Sigmoid colon (tissue), 7 donors: ENCODE data around the gene ADCY2. TPM values are rescaled to one million over a fixed set of nuclear protein-coding genes. Genes with fewer than 3 reads are reported as not detected.
A peak's percentile ranks its signal among the peaks of the same experiment; 100 is the strongest.

ENCODE experiments used
- DNase-seq: peaks from one replicate; pipeline ENCODE4 v3.0.0-alpha.2; 2019
- H3K27ac ChIP-seq, 4 donors: fragments of 200-600 bp; sonication (generic); one replicate each; pipeline ENCODE4 v1.5.1; 2016 to 2019; ENCODE audit warnings: mild to moderate bottlenecking in 1 of 4
- H3K27me3 ChIP-seq, 3 donors: fragments of 200-600 bp; sonication (generic); one replicate each; pipeline ENCODE4 v1.5.1; 2019; ENCODE audit warnings: mild to moderate bottlenecking in 1 of 3
- H3K36me3 ChIP-seq, 4 donors: fragments of 200-600 bp; sonication (generic); one replicate each; pipeline ENCODE4 v1.5.1; 2016 to 2019
- H3K4me1 ChIP-seq, 4 donors: fragments of 200-600 bp; sonication (generic); one replicate each; pipeline ENCODE4 v1.5.1; 2017 to 2019
- H3K4me3 ChIP-seq, 4 donors: fragments of 200-600 bp; sonication (generic); one replicate each; pipeline ENCODE4 v1.5.1; 2017 to 2019; ENCODE audit warnings: mild to moderate bottlenecking in 2 of 4, moderate library complexity in 1 of 4
- H3K9me3 ChIP-seq, 4 donors: fragments of 200-600 bp in 3 of 4; sonication (generic) in 3 of 4; one replicate each; pipeline versions ENCODE4 v1.5.1 to v1.6.1; 2013 to 2019
- EP300 ChIP-seq, 4 donors: sonication (generic); formaldehyde crosslinking; IDR thresholded peaks; one replicate each; pipeline ENCODE4 v1.6.1; 2017; ENCODE audit warnings: antibody characterized with exemption in 4 of 4
- POLR2A ChIP-seq, 2 donors: fragments of 450-650 bp; IDR thresholded peaks; one replicate each; pipeline ENCODE4 v1.6.1; 2016; ENCODE audit warnings: antibody characterized with exemption in 2 of 2, mild to moderate bottlenecking in 2 of 2, moderate library complexity in 2 of 2
- POLR2AphosphoS5 ChIP-seq, 4 donors: sonication (generic); formaldehyde crosslinking; IDR thresholded peaks; one replicate each; pipeline ENCODE4 v1.6.1; 2017; ENCODE audit warnings: antibody characterized with exemption in 4 of 4
- WGBS, 2 donors: extraction: QIAGEN DNeasy Blood & Tissue Kit; methylation state at CpG; one replicate each; pipeline ENCODE4 v1.1.7; 2013; 5-methylcytosine and 5-hydroxymethylcytosine counted together
- intact Hi-C: fragments of 100-400 bp; cut with DNase I; formaldehyde crosslinking; loops from one replicate; pipeline ENCODE4 v1.15.1; 2023
- polyA plus RNA-seq, 3 donors: library from polyadenylated mRNA; stranded (reverse); fragments of 200-250 nt; gene quantifications; one replicate each; pipeline ENCODE4 v1.2.3, GENCODE V29; 2013
- total RNA-seq, 4 donors: library from RNA; depleted of rRNA; stranded (reverse); fragments of >200 nt; gene quantifications; one replicate each; pipeline ENCODE4 v1.1.0, GENCODE V29; 2016
- TF ChIP-seq, protein P1 (sequence below), 4 experiments: fragments of 450-650 bp in 3 of 4; fragments of 200-600 bp in 1 of 4; IDR thresholded peaks; one replicate each; pipeline ENCODE4 v1.5.1; 2016 to 2019; ENCODE audit warnings: antibody characterized with exemption in 4 of 4, mild to moderate bottlenecking in 3 of 4, moderate library complexity in 2 of 4
- donor health status: healthy with polysubstance abuse.
- donor health status: Bipolar disorder and iron deficiency.
- donor health status: healthy.

The ADCY2 gene
- total and polyA plus RNA-seq, 7 donors, result 0.69 to 9.5 (median 4.4) TPM

- intact Hi-C loops, result no loop called here
- Histone ChIP-seq H3K27me3 (no peaks in the 10 kb centered on the region), H3K9me3 (no peaks in the 10 kb centered on the region), H3K4me1 (peaks cover 0 to 22% (median 13%) of the 10 kb centered on the region in 4 donors), H3K36me3 (no peaks in the 10 kb centered on the region), H3K27ac (peak overlapping the region in 1 of 4 donors; percentile 15), H3K4me3 (no peak overlapping the region)
- TF ChIP-seq POLR2A (IDR thresholded peaks at IDR 0.05) (no peak), POLR2AphosphoS5 (IDR thresholded peaks at IDR 0.05) (no peak), EP300 (IDR thresholded peaks at IDR 0.05) (no peak)
- TF ChIP-seq, protein P1, sequence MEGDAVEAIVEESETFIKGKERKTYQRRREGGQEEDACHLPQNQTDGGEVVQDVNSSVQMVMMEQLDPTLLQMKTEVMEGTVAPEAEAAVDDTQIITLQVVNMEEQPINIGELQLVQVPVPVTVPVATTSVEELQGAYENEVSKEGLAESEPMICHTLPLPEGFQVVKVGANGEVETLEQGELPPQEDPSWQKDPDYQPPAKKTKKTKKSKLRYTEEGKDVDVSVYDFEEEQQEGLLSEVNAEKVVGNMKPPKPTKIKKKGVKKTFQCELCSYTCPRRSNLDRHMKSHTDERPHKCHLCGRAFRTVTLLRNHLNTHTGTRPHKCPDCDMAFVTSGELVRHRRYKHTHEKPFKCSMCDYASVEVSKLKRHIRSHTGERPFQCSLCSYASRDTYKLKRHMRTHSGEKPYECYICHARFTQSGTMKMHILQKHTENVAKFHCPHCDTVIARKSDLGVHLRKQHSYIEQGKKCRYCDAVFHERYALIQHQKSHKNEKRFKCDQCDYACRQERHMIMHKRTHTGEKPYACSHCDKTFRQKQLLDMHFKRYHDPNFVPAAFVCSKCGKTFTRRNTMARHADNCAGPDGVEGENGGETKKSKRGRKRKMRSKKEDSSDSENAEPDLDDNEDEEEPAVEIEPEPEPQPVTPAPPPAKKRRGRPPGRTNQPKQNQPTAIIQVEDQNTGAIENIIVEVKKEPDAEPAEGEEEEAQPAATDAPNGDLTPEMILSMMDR (IDR thresholded peaks at IDR 0.05), result no peak
- DNase-seq, result no peak
- WGBS, 2 donors, result 51 to 73% methylated on average over 2 of the region's 2 CpGs
Measured at GRCh38 chr5:7425830-7426229, 29.9 kb downstream of the ADCY2 start.

- H3K4me3 ChIP-seq, result no peak overlapping the region
- no peak for DNase-seq
- H3K36me3 ChIP-seq, result no peaks in the 10 kb centered on the region
- intact Hi-C loops, result no loop called here
- H3K27ac ChIP-seq, result peak overlapping the region in 1 of 4 donors; percentile 15
- WGBS, 2 donors, result 82 to 85% methylated on average over 4 of the region's 4 CpGs
- H3K4me1 ChIP-seq, result peaks cover 0 to 22% (median 13%) of the 10 kb centered on the region in 4 donors
- H3K27me3 ChIP-seq, result no peaks in the 10 kb centered on the region
- H3K9me3 ChIP-seq, result no peaks in the 10 kb centered on the region
- no peak for TF ChIP-seq EP300 (IDR thresholded peaks at IDR 0.05)
- no peak for TF ChIP-seq POLR2A (IDR thresholded peaks at IDR 0.05)
- TF ChIP-seq, protein P1 (IDR thresholded peaks at IDR 0.05), result no peak
- no peak for TF ChIP-seq POLR2AphosphoS5 (IDR thresholded peaks at IDR 0.05)
Measured at GRCh38 chr5:7426284-7426683, 30.3 kb downstream of the ADCY2 start.

- TF ChIP-seq POLR2A (IDR thresholded peaks at IDR 0.05) (no peak), POLR2AphosphoS5 (IDR thresholded peaks at IDR 0.05) (no peak), EP300 (IDR thresholded peaks at IDR 0.05) (no peak)
- TF ChIP-seq, protein P1 (IDR thresholded peaks at IDR 0.05), result no peak
- H3K27me3 ChIP-seq, result no peaks in the 10 kb centered on the region
- H3K27ac ChIP-seq, result no peak overlapping the region
- DNase-seq, result no peak
- H3K9me3 ChIP-seq, result no peaks in the 10 kb centered on the region
- 93 to 94% methylated on average over 6 of the region's 6 CpGs for WGBS, 2 donors
- no peaks in the 10 kb centered on the region for H3K36me3 ChIP-seq
- intact Hi-C loops, result no loop called here
- H3K4me3 ChIP-seq, result no peak overlapping the region
- H3K4me1 ChIP-seq, result no peaks in the 10 kb centered on the region
Measured at GRCh38 chr5:7434914-7435313, 39.0 kb downstream of the ADCY2 start.

DNA sequence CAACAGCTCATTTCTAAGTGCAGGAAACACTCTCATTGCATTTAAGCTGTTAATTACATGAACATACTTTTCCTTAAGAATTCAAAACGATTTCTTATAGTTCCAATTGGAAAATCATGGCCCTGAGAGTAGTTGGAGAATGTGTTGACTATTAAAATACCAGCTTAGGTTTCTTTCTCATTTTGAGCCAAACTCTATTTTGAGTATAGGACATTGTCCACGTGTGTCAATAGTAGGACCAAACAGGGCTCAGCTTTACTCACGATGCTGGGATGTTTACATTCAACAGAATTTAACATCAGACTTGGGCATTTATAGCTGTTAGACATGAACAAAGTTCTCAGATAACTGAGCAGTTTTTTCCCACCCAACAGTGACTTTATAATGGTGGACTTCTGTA, 39.6 kb downstream of the ADCY2 start:
- TF ChIP-seq EP300 (IDR thresholded peaks at IDR 0.05) (no peak), POLR2AphosphoS5 (IDR thresholded peaks at IDR 0.05) (no peak), POLR2A (IDR thresholded peaks at IDR 0.05) (no peak)
- TF ChIP-seq, protein P1 (IDR thresholded peaks at IDR 0.05), result no peak
- intact Hi-C loops, result no loop called here
- no peak for DNase-seq
- H3K4me3 ChIP-seq, result no peak overlapping the region
- WGBS, 2 donors, result 24 to 53% methylated on average over 3 of the region's 3 CpGs
- H3K9me3 ChIP-seq, result no peaks in the 10 kb centered on the region
- no peaks in the 10 kb centered on the region for H3K36me3 ChIP-seq
- no peaks in the 10 kb centered on the region for H3K27me3 ChIP-seq
- no peak overlapping the region for H3K27ac ChIP-seq
- H3K4me1 ChIP-seq, result no peaks in the 10 kb centered on the region

- intact Hi-C loops, result no loop called here
- H3K9me3 ChIP-seq, result no peaks in the 10 kb centered on the region
- H3K4me3 ChIP-seq, result no peak overlapping the region
- TF ChIP-seq, protein P1 (IDR thresholded peaks at IDR 0.05), result no peak
- H3K4me1 ChIP-seq, result no peaks in the 10 kb centered on the region
- WGBS, 2 donors, result 65 to 83% methylated on average over 8 of the region's 8 CpGs
- no peaks in the 10 kb centered on the region for H3K27me3 ChIP-seq
- H3K36me3 ChIP-seq, result no peaks in the 10 kb centered on the region
- no peak overlapping the region for H3K27ac ChIP-seq
- DNase-seq, result no peak
Measured at GRCh38 chr5:7436521-7436920, 40.6 kb downstream of the ADCY2 start.
